ENCODE measurements around the gene B3GNT5. TPM values are rescaled to one million over a fixed set of nuclear protein-coding genes. Genes with fewer than 3 reads are reported as not detected.

Gene B3GNT5
- total and polyA plus RNA-seq, 2 donors (not counting 1 experiment from before 2014, with no cell fraction given), result 0.96 to 1.3 TPM

DNA sequence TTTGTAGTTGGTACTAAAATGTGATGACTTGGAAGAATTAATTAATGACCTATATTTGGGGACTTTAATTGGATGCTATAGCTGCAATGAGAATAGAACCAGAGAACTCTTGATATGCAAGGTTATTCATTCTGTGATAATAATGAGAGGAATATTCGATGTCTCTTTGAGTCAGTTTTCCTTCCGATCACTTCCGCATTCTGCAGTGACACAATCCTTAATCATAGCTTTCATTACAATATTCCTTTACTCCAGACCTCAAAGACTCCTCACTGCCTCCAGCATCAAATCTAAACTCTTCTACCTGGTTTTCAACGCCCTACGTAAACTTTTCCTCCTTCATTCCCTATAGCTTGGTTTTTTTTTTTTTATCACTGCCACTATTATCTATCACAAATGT is 21.6 kb downstream of the B3GNT5 start:
- TF ChIP-seq CTCF (conservative IDR thresholded peaks at IDR 0.05 in 1 of 2, IDR thresholded peaks at IDR 0.05 in 1 of 2; ENCODE audit: low read depth in 1 of 2, low read length in 2 of 2) (no peak), EZH2 (IDR thresholded peaks at IDR 0.05; ENCODE audit: low read length, missing control alignments) (no peak)
- Histone ChIP-seq H3K4me3 (replicated peaks in 1 of 4; ENCODE audit: control extremely low read depth in 1 of 4, insufficient read depth in 1 of 4, low read depth in 3 of 4, low read length in 4 of 4) (no peak overlapping the region), H4K20me1 (ENCODE audit: control insufficient read depth, extremely low read depth, insufficient read depth, low read length) (no peaks in the 10 kb centered on the region), H3K27me3 (ENCODE audit: control insufficient read depth, insufficient read depth, low read length) (no peaks in the 10 kb centered on the region), H3K36me3 (ENCODE audit: control insufficient read depth, insufficient read depth, low read length) (no peaks in the 10 kb centered on the region), H3K9ac (ENCODE audit: insufficient read depth, low read length) (no peak overlapping the region), H3K4me1 (ENCODE audit: control insufficient read depth, extremely low read depth, insufficient read depth, low read length) (no peaks in the 10 kb centered on the region), H3K27ac (ENCODE audit: insufficient read depth, low read length) (no peak overlapping the region), H3K4me2 (ENCODE audit: extremely low read depth, insufficient read depth, low read length) (no peak overlapping the region), H2AFZ (ENCODE audit: low read length) (no peak overlapping the region), H3K79me2 (ENCODE audit: control insufficient read depth, insufficient read depth, low read length) (no peaks in the 10 kb centered on the region), H3K9me3 (ENCODE audit: control insufficient read depth, insufficient read depth, low read depth, low read length) (no peaks in the 10 kb centered on the region)
- DNase-seq (ENCODE audit: low read depth in 2 of 2), result peak in 1 of 2 donors; percentile 36

DNA sequence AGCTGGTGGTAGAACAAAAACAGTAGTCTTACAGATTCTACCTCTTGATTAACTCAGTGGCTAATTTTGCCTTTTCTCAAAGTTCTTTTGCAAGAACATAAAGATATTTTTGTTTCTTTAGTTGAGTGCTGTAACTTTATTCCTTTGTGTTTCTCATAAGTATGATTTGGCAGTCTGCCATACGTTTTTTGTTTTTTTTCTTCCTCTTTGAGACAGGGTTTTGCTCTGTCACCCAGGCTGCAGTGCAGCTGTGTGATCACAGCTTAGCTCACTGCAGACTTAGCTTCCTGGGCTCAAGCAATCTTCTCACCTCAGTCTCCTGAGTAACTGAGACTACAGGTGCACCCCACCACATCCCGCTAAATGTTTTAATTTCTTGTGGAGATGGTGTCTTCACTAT is 22.4 kb downstream of the B3GNT5 start:
- Histone ChIP-seq H3K79me2 (ENCODE audit: control insufficient read depth, insufficient read depth, low read length) (no peaks in the 10 kb centered on the region), H3K4me3 (replicated peaks in 1 of 4; ENCODE audit: control extremely low read depth in 1 of 4, insufficient read depth in 1 of 4, low read depth in 3 of 4, low read length in 4 of 4) (no peak overlapping the region), H3K27ac (ENCODE audit: insufficient read depth, low read length) (no peak overlapping the region), H3K4me1 (ENCODE audit: control insufficient read depth, extremely low read depth, insufficient read depth, low read length) (no peaks in the 10 kb centered on the region), H4K20me1 (ENCODE audit: control insufficient read depth, extremely low read depth, insufficient read depth, low read length) (no peaks in the 10 kb centered on the region), H3K9me3 (ENCODE audit: control insufficient read depth, insufficient read depth, low read depth, low read length) (no peaks in the 10 kb centered on the region), H3K27me3 (ENCODE audit: control insufficient read depth, insufficient read depth, low read length) (no peaks in the 10 kb centered on the region), H2AFZ (ENCODE audit: low read length) (no peak overlapping the region), H3K4me2 (ENCODE audit: extremely low read depth, insufficient read depth, low read length) (no peak overlapping the region), H3K36me3 (ENCODE audit: control insufficient read depth, insufficient read depth, low read length) (no peaks in the 10 kb centered on the region), H3K9ac (ENCODE audit: insufficient read depth, low read length) (no peak overlapping the region)
- no peak for TF ChIP-seq CTCF (conservative IDR thresholded peaks at IDR 0.05 in 1 of 2, IDR thresholded peaks at IDR 0.05 in 1 of 2; ENCODE audit: low read depth in 1 of 2, low read length in 2 of 2)
- TF ChIP-seq EZH2 (IDR thresholded peaks at IDR 0.05; ENCODE audit: low read length, missing control alignments), result no peak
- peak; percentile 62 to 96 for DNase-seq (ENCODE audit: low read depth in 2 of 2)

GRCh38 chr3:183275937-183276336 is 22.9 kb downstream of the B3GNT5 start:
- H3K4me1 ChIP-seq (ENCODE audit: control insufficient read depth, extremely low read depth, insufficient read depth, low read length), result no peaks in the 10 kb centered on the region
- no peaks in the 10 kb centered on the region for H3K36me3 ChIP-seq (ENCODE audit: control insufficient read depth, insufficient read depth, low read length)
- H3K9ac ChIP-seq (ENCODE audit: insufficient read depth, low read length), result no peak overlapping the region
- no peaks in the 10 kb centered on the region for H3K27me3 ChIP-seq (ENCODE audit: control insufficient read depth, insufficient read depth, low read length)
- H3K9me3 ChIP-seq (ENCODE audit: control insufficient read depth, insufficient read depth, low read depth, low read length), result no peaks in the 10 kb centered on the region
- no peak for TF ChIP-seq CTCF (conservative IDR thresholded peaks at IDR 0.05 in 1 of 2, IDR thresholded peaks at IDR 0.05 in 1 of 2; ENCODE audit: low read depth in 1 of 2, low read length in 2 of 2)
- no peak for TF ChIP-seq EZH2 (IDR thresholded peaks at IDR 0.05; ENCODE audit: low read length, missing control alignments)
- no peak for DNase-seq (ENCODE audit: low read depth in 2 of 2)
- H4K20me1 ChIP-seq (ENCODE audit: control insufficient read depth, extremely low read depth, insufficient read depth, low read length), result no peaks in the 10 kb centered on the region
- H3K27ac ChIP-seq (ENCODE audit: insufficient read depth, low read length), result no peak overlapping the region
- no peak overlapping the region for H3K4me3 ChIP-seq (replicated peaks in 1 of 4; ENCODE audit: control extremely low read depth in 1 of 4, insufficient read depth in 1 of 4, low read depth in 3 of 4, low read length in 4 of 4)
- no peaks in the 10 kb centered on the region for H3K79me2 ChIP-seq (ENCODE audit: control insufficient read depth, insufficient read depth, low read length)
- H3K4me2 ChIP-seq (ENCODE audit: extremely low read depth, insufficient read depth, low read length), result no peak overlapping the region
- H2AFZ ChIP-seq (ENCODE audit: low read length), result no peak overlapping the region

Data from fibroblast of lung (primary cell).